Measurements from ENCODE around the gene MAN2A1.

MAN2A1 gene

GRCh38 chr5:109844148-109844547 lies 154.4 kb downstream of the MAN2A1 start:
- Histone ChIP-seq H3K9ac (ENCODE audit: low read length in 2 of 2) (no peak overlapping the region), H3K36me3 (ENCODE audit: control insufficient read depth in 2 of 2, insufficient read depth in 2 of 2, low read length in 2 of 2) (peaks cover 14 to 31% of the 10 kb centered on the region in 2 donors), H3K27ac (ENCODE audit: low read length) (no peak overlapping the region), H3K9me3 (ENCODE audit: control insufficient read depth in 2 of 2, low read length in 2 of 2) (no peaks in the 10 kb centered on the region), H3K4me1 (ENCODE audit: control insufficient read depth, insufficient read depth, low read length) (no peaks in the 10 kb centered on the region), H3K27me3 (ENCODE audit: control insufficient read depth in 1 of 2, insufficient read depth in 2 of 2, low read length in 2 of 2) (no peaks in the 10 kb centered on the region), H3K4me3 (ENCODE audit: low read length in 2 of 2) (no peak overlapping the region)

- no peak overlapping the region for H3K9ac ChIP-seq (ENCODE audit: low read length in 2 of 2)
- no peaks in the 10 kb centered on the region for H3K27me3 ChIP-seq (ENCODE audit: control insufficient read depth in 1 of 2, insufficient read depth in 2 of 2, low read length in 2 of 2)
- H3K4me1 ChIP-seq (ENCODE audit: control insufficient read depth, insufficient read depth, low read length) = no peaks in the 10 kb centered on the region
- no peak overlapping the region for H3K4me3 ChIP-seq (ENCODE audit: low read length in 2 of 2)
- peaks cover 14 to 34% of the 10 kb centered on the region in 2 donors for H3K36me3 ChIP-seq (ENCODE audit: control insufficient read depth in 2 of 2, insufficient read depth in 2 of 2, low read length in 2 of 2)
- H3K27ac ChIP-seq (ENCODE audit: low read length) = no peak overlapping the region
- no peaks in the 10 kb centered on the region for H3K9me3 ChIP-seq (ENCODE audit: control insufficient read depth in 2 of 2, low read length in 2 of 2)
These were observed 155.0 kb downstream of the MAN2A1 start for GRCh38 chr5:109844695-109845094.

- Histone ChIP-seq H3K9me3 (ENCODE audit: control insufficient read depth in 2 of 2, low read length in 2 of 2) (no peaks in the 10 kb centered on the region), H3K27me3 (ENCODE audit: control insufficient read depth in 1 of 2, insufficient read depth in 2 of 2, low read length in 2 of 2) (no peaks in the 10 kb centered on the region), H3K9ac (ENCODE audit: low read length in 2 of 2) (no peak overlapping the region), H3K4me3 (ENCODE audit: low read length in 2 of 2) (no peak overlapping the region), H3K27ac (ENCODE audit: low read length) (no peak overlapping the region), H3K4me1 (ENCODE audit: control insufficient read depth, insufficient read depth, low read length) (no peaks in the 10 kb centered on the region), H3K36me3 (ENCODE audit: control insufficient read depth in 2 of 2, insufficient read depth in 2 of 2, low read length in 2 of 2) (peaks cover 9 to 34% of the 10 kb centered on the region in 2 donors)
These were observed 158.4 kb downstream of the MAN2A1 start for GRCh38 chr5:109848130-109848529.

- Histone ChIP-seq H3K27me3 (ENCODE audit: control insufficient read depth in 1 of 2, insufficient read depth in 2 of 2, low read length in 2 of 2) (no peaks in the 10 kb centered on the region), H3K9ac (ENCODE audit: low read length in 2 of 2) (no peak overlapping the region), H3K9me3 (ENCODE audit: control insufficient read depth in 2 of 2, low read length in 2 of 2) (no peaks in the 10 kb centered on the region), H3K27ac (ENCODE audit: low read length) (no peak overlapping the region), H3K4me1 (ENCODE audit: control insufficient read depth, insufficient read depth, low read length) (no peaks in the 10 kb centered on the region), H3K36me3 (ENCODE audit: control insufficient read depth in 2 of 2, insufficient read depth in 2 of 2, low read length in 2 of 2) (peaks cover 9 to 29% of the 10 kb centered on the region in 2 donors), H3K4me3 (ENCODE audit: low read length in 2 of 2) (no peak overlapping the region)
These were observed 159.9 kb downstream of the MAN2A1 start for GRCh38 chr5:109849478-109850088.

- H3K4me3 ChIP-seq (ENCODE audit: low read length in 2 of 2) = no peak overlapping the region
- H3K9me3 ChIP-seq (ENCODE audit: control insufficient read depth in 2 of 2, low read length in 2 of 2) = no peaks in the 10 kb centered on the region
- no peaks in the 10 kb centered on the region for H3K27me3 ChIP-seq (ENCODE audit: control insufficient read depth in 1 of 2, insufficient read depth in 2 of 2, low read length in 2 of 2)
- no peaks in the 10 kb centered on the region for H3K4me1 ChIP-seq (ENCODE audit: control insufficient read depth, insufficient read depth, low read length)
- no peak overlapping the region for H3K9ac ChIP-seq (ENCODE audit: low read length in 2 of 2)
- no peak overlapping the region for H3K27ac ChIP-seq (ENCODE audit: low read length)
- peaks cover 9 to 26% of the 10 kb centered on the region in 2 donors for H3K36me3 ChIP-seq (ENCODE audit: control insufficient read depth in 2 of 2, insufficient read depth in 2 of 2, low read length in 2 of 2)
These were observed 162.8 kb downstream of the MAN2A1 start for GRCh38 chr5:109852371-109853155.

GRCh38 chr5:109853377-109853776 lies 163.7 kb downstream of the MAN2A1 start:
- Histone ChIP-seq H3K27ac (ENCODE audit: low read length) (no peak overlapping the region), H3K36me3 (ENCODE audit: control insufficient read depth in 2 of 2, insufficient read depth in 2 of 2, low read length in 2 of 2) (peaks cover 9 to 24% of the 10 kb centered on the region in 2 donors), H3K27me3 (ENCODE audit: control insufficient read depth in 1 of 2, insufficient read depth in 2 of 2, low read length in 2 of 2) (no peaks in the 10 kb centered on the region), H3K4me1 (ENCODE audit: control insufficient read depth, insufficient read depth, low read length) (no peaks in the 10 kb centered on the region), H3K4me3 (ENCODE audit: low read length in 2 of 2) (no peak overlapping the region), H3K9me3 (ENCODE audit: control insufficient read depth in 2 of 2, low read length in 2 of 2) (no peaks in the 10 kb centered on the region), H3K9ac (ENCODE audit: low read length in 2 of 2) (no peak overlapping the region)

GRCh38 chr5:109855056-109855455 lies 165.3 kb downstream of the MAN2A1 start:
- H3K27me3 ChIP-seq (ENCODE audit: control insufficient read depth in 1 of 2, insufficient read depth in 2 of 2, low read length in 2 of 2) = no peaks in the 10 kb centered on the region
- H3K9ac ChIP-seq (ENCODE audit: low read length in 2 of 2) = no peak overlapping the region
- H3K9me3 ChIP-seq (ENCODE audit: control insufficient read depth in 2 of 2, low read length in 2 of 2) = no peaks in the 10 kb centered on the region
- H3K4me3 ChIP-seq (ENCODE audit: low read length in 2 of 2) = no peak overlapping the region
- H3K4me1 ChIP-seq (ENCODE audit: control insufficient read depth, insufficient read depth, low read length) = no peaks in the 10 kb centered on the region
- H3K27ac ChIP-seq (ENCODE audit: low read length) = no peak overlapping the region
- H3K36me3 ChIP-seq (ENCODE audit: control insufficient read depth in 2 of 2, insufficient read depth in 2 of 2, low read length in 2 of 2) = peaks cover 7 to 14% of the 10 kb centered on the region in 2 donors

GRCh38 chr5:109857405-109858031 lies 167.8 kb downstream of the MAN2A1 start:
- Histone ChIP-seq H3K9ac (ENCODE audit: low read length in 2 of 2) (no peak overlapping the region), H3K4me3 (ENCODE audit: low read length in 2 of 2) (no peak overlapping the region), H3K4me1 (ENCODE audit: control insufficient read depth, insufficient read depth, low read length) (no peaks in the 10 kb centered on the region), H3K27me3 (ENCODE audit: control insufficient read depth in 1 of 2, insufficient read depth in 2 of 2, low read length in 2 of 2) (no peaks in the 10 kb centered on the region), H3K9me3 (ENCODE audit: control insufficient read depth in 2 of 2, low read length in 2 of 2) (no peaks in the 10 kb centered on the region), H3K27ac (ENCODE audit: low read length) (no peak overlapping the region), H3K36me3 (ENCODE audit: control insufficient read depth in 2 of 2, insufficient read depth in 2 of 2, low read length in 2 of 2) (peaks cover 4 to 13% of the 10 kb centered on the region in 2 donors)

GRCh38 chr5:109859537-109859936 lies 169.8 kb downstream of the MAN2A1 start:
- no peaks in the 10 kb centered on the region for H3K4me1 ChIP-seq (ENCODE audit: control insufficient read depth, insufficient read depth, low read length)
- H3K27ac ChIP-seq (ENCODE audit: low read length) = no peak overlapping the region
- H3K27me3 ChIP-seq (ENCODE audit: control insufficient read depth in 1 of 2, insufficient read depth in 2 of 2, low read length in 2 of 2) = no peaks in the 10 kb centered on the region
- no peaks in the 10 kb centered on the region for H3K9me3 ChIP-seq (ENCODE audit: control insufficient read depth in 2 of 2, low read length in 2 of 2)
- H3K4me3 ChIP-seq (ENCODE audit: low read length in 2 of 2) = no peak overlapping the region
- H3K36me3 ChIP-seq (ENCODE audit: control insufficient read depth in 2 of 2, insufficient read depth in 2 of 2, low read length in 2 of 2) = peaks cover 4 to 13% of the 10 kb centered on the region in 2 donors
- H3K9ac ChIP-seq (ENCODE audit: low read length in 2 of 2) = no peak overlapping the region

GRCh38 chr5:109862301-109862700 lies 172.6 kb downstream of the MAN2A1 start:
- no peaks in the 10 kb centered on the region for H3K4me1 ChIP-seq (ENCODE audit: control insufficient read depth, insufficient read depth, low read length)
- H3K9ac ChIP-seq (ENCODE audit: low read length in 2 of 2) = no peak overlapping the region
- H3K27me3 ChIP-seq (ENCODE audit: control insufficient read depth in 1 of 2, insufficient read depth in 2 of 2, low read length in 2 of 2) = no peaks in the 10 kb centered on the region
- no peak overlapping the region for H3K27ac ChIP-seq (ENCODE audit: low read length)
- no peak overlapping the region for H3K4me3 ChIP-seq (ENCODE audit: low read length in 2 of 2)
- no peaks in the 10 kb centered on the region for H3K9me3 ChIP-seq (ENCODE audit: control insufficient read depth in 2 of 2, low read length in 2 of 2)
- H3K36me3 ChIP-seq (ENCODE audit: control insufficient read depth in 2 of 2, insufficient read depth in 2 of 2, low read length in 2 of 2) = peaks cover 15 to 18% of the 10 kb centered on the region in 2 donors

All from stomach smooth muscle (tissue), 2 donors.